ENCODE data around the gene ATP5PB. TPM values are rescaled to one million over a fixed set of nuclear protein-coding genes. Genes with fewer than 3 reads are reported as not detected.

Gene ATP5PB
- total RNA-seq, 1 experiment from 2014 or later, result 323 TPM

GRCh38 chr1:111417755-111418154, 31.5 kb upstream of the ATP5PB start:
- H3K4me2 ChIP-seq (ENCODE audit: low read length), result no peak overlapping the region
- no peaks in the 10 kb centered on the region for H3K4me1 ChIP-seq (ENCODE audit: control insufficient read depth in 1 of 2, insufficient read depth in 2 of 2, low read length in 2 of 2)
- CTCF ChIA-PET, result interaction anchor here (1.9 kb wide), 1 partner anchor 18 kb away, joined by 4 read pairs; no protein-coding TSS in a partner anchor

GRCh38 chr1:111419037-111419436, 30.2 kb upstream of the ATP5PB start:
- POLR2A ChIA-PET, result no interaction called here
- H3K27me3 ChIP-seq (ENCODE audit: insufficient read depth, low read length), result no peaks in the 10 kb centered on the region
- H2AFZ ChIP-seq (ENCODE audit: low read depth, low read length, poor library complexity, severe bottlenecking), result no peak overlapping the region
- H4K20me1 ChIP-seq (ENCODE audit: insufficient read depth), result no peaks in the 10 kb centered on the region
- no peak for DNase-seq (ENCODE audit: low read depth, low spot score)
- no peaks in the 10 kb centered on the region for H3K4me1 ChIP-seq (ENCODE audit: control insufficient read depth in 1 of 2, insufficient read depth in 2 of 2, low read length in 2 of 2)
- H3K79me2 ChIP-seq (ENCODE audit: insufficient read depth, low read length), result no peaks in the 10 kb centered on the region
- H3K9me3 ChIP-seq (ENCODE audit: control insufficient read depth in 1 of 2, insufficient read depth in 1 of 2, low read depth in 1 of 2, low read length in 2 of 2), result no peaks in the 10 kb centered on the region
- no peak overlapping the region for H3K4me2 ChIP-seq (ENCODE audit: low read length)
- H3K36me3 ChIP-seq (ENCODE audit: control insufficient read depth in 1 of 2, insufficient read depth in 2 of 2, low read length in 2 of 2), result no peaks in the 10 kb centered on the region
- TF ChIP-seq CTCF (IDR thresholded peaks at IDR 0.05 in 2 of 3, conservative IDR thresholded peaks at IDR 0.05 in 1 of 3; ENCODE audit: borderline replicate concordance in 1 of 3, insufficient read depth in 1 of 3, low read depth in 2 of 3, low read length in 2 of 3), result no peak
- TF ChIP-seq CEBPB (IDR thresholded peaks at IDR 0.05; ENCODE audit: low read depth), result no peak
- no peak for TF ChIP-seq ATF3 (IDR thresholded peaks at IDR 0.05)
- TF ChIP-seq ZFX (IDR thresholded peaks at IDR 0.05), result no peak
- no peak for TF ChIP-seq YY1 (IDR thresholded peaks at IDR 0.05; ENCODE audit: extremely low read depth, insufficient replicate concordance, low read depth, low read length)
- no peak overlapping the region for H3K27ac ChIP-seq (ENCODE audit: low read depth, low read length)
- H3K9ac ChIP-seq (ENCODE audit: low read length), result no peak overlapping the region
- BruUV-seq (replicated peaks), result no TSS peak
- H3K9me2 ChIP-seq (ENCODE audit: insufficient read depth), result no peaks in the 10 kb centered on the region
- intact Hi-C loops (cut with micrococcal nuclease), result no loop called here
- no peak for ATAC-seq
- CTCF ChIA-PET, result no interaction called here
- H3K4me3 ChIP-seq (replicated peaks in 1 of 2; ENCODE audit: low read depth in 1 of 2, low read length in 2 of 2), result no peak overlapping the region
- RAD21 ChIA-PET (ENCODE audit: low non-redundant PET in 1 of 2, low total read pairs in 2 of 2, uncharacterized antibody in 2 of 2, unreplicated experiment in 2 of 2), result no interaction called here

More at GRCh38 chr1:111417755-111418154, 31.5 kb upstream of the ATP5PB start:
- Histone ChIP-seq H3K27ac (ENCODE audit: low read depth, low read length) (no peak overlapping the region), H3K27me3 (ENCODE audit: insufficient read depth, low read length) (no peaks in the 10 kb centered on the region), H3K79me2 (ENCODE audit: insufficient read depth, low read length) (no peaks in the 10 kb centered on the region), H2AFZ (ENCODE audit: low read depth, low read length, poor library complexity, severe bottlenecking) (no peak overlapping the region), H3K9me2 (ENCODE audit: insufficient read depth) (no peaks in the 10 kb centered on the region), H4K20me1 (ENCODE audit: insufficient read depth) (no peaks in the 10 kb centered on the region), H3K36me3 (ENCODE audit: control insufficient read depth in 1 of 2, insufficient read depth in 2 of 2, low read length in 2 of 2) (no peaks in the 10 kb centered on the region), H3K4me3 (replicated peaks in 1 of 2; ENCODE audit: low read depth in 1 of 2, low read length in 2 of 2) (no peak overlapping the region), H3K9ac (ENCODE audit: low read length) (no peak overlapping the region), H3K9me3 (ENCODE audit: control insufficient read depth in 1 of 2, insufficient read depth in 1 of 2, low read depth in 1 of 2, low read length in 2 of 2) (no peaks in the 10 kb centered on the region)
- no peak for DNase-seq (ENCODE audit: low read depth, low spot score)
- TF ChIP-seq MAX (IDR thresholded peaks at IDR 0.05) (no peak), ZFX (IDR thresholded peaks at IDR 0.05) (no peak)
- RAD21 ChIA-PET (ENCODE audit: low non-redundant PET in 1 of 2, low total read pairs in 2 of 2, uncharacterized antibody in 2 of 2, unreplicated experiment in 2 of 2), result no interaction called here
- BruUV-seq (replicated peaks), result no TSS peak
- intact Hi-C loops (cut with micrococcal nuclease), result no loop called here
- POLR2A ChIA-PET, result no interaction called here
- ATAC-seq, result no peak

Data from HCT116 (cell line).